Measurements from ENCODE around the gene KCNJ1. TPM values are rescaled to one million over a fixed set of nuclear protein-coding genes. Genes with fewer than 3 reads are reported as not detected.

KCNJ1 gene
- total RNA-seq, 8 experiments from 2014 or later = 0.05 to 0.47 (median 0.14) TPM; not detected in 2

DNA sequence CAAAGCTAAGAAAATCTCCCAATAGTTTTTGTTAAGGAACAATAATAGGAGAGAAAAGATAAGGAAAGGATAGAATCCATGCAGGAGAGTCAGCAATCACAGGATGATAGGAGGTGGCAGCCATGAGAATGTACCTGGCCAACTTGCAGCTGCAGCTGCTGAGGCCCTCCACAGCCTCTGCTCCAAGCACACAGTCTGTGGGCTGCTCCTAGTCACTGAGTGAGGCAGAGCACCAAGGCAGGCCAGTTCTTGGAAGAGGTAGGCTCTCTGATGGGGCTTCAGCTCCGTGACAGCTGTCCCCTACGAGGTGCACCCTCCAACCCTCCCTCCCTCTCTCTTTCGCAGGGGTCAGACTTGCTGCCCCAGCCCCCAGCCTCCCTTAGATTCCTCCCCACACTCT, 5.5 kb upstream of the KCNJ1 start:
- no CpG with 5 or more reads among the region's 3 CpGs for WGBS, 10 experiments

DNA sequence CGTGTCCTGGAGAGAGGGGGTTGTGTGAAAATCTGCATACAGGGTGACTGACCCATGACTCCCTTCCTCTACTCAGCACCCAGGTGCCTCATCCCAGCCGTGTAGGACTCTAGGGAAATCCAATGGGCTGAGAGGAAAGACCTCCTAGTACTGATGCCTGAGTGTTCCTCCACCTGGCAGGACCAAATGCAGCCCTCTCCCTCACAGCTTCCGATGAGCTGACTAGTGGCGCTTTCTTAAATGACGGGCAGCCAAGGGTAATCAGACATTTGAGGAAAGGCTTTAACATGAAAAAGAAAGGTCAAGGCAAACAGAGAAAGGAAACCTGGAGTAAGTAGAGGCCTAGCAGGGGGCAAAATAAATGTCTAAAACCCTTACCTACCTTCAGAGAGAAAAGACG, 5.0 kb upstream of the KCNJ1 start:
- no peak overlapping the region for H3K27ac ChIP-seq
- ATAC-seq (replicated peaks in 6 of 8) = no peak
- no peak overlapping the region for H3K4me3 ChIP-seq
- peaks cover 8 to 10% of the 10 kb centered on the region in 2 donors for H3K4me1 ChIP-seq (replicated peaks in 1 of 2)
- 11 to 88% (median 48%) methylated on average over 1 to 6 of the region's 6 CpGs; no CpG with 5 or more reads in 1 of the 10 experiments for WGBS, 10 experiments
- in situ Hi-C loops (cut with MboI; ENCODE audit: low pct_unique_long_range_greater_than_20kb in 2 of 9, low sequenced_read_pairs in 9 of 9, unreplicated experiment in 9 of 9) = no loop called here

More for the DNA sequence above, 5.5 kb upstream of the KCNJ1 start:
- no peak for ATAC-seq (replicated peaks in 6 of 8)
- Histone ChIP-seq H3K4me3 (no peak overlapping the region), H3K27ac (no peak overlapping the region), H3K4me1 (replicated peaks in 1 of 2) (peaks cover 8 to 10% of the 10 kb centered on the region in 2 donors)
- in situ Hi-C loops (cut with MboI; ENCODE audit: low pct_unique_long_range_greater_than_20kb in 2 of 9, low sequenced_read_pairs in 9 of 9, unreplicated experiment in 9 of 9) = no loop called here

DNA sequence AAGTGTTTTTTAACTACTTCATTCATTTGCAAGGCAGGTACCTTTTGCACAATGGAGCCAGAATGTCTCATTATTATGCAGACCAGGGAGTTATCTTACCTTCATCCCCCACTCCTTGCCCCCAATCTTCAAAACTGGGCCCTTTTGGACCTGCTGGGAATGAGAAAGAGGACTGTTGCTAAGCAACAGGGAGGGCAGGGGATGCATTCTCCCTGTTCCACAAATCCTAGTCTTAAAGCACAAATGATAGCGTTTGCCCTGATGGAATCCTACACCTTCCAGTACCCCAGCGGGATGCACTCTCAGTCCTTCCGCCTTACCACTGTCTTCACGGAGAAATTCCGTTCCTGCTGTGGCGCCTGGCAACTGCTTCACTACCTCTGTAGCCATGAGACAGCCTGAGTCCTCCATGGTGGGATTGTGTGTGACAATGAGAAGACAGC, 4.1 kb upstream of the KCNJ1 start:
- in situ Hi-C loops (cut with MboI; ENCODE audit: low pct_unique_long_range_greater_than_20kb in 2 of 9, low sequenced_read_pairs in 9 of 9, unreplicated experiment in 9 of 9) = no loop called here
- WGBS, 10 experiments = 0 to 83% (median 22%) methylated on average over 1 to 5 of the region's 6 CpGs; no CpG with 5 or more reads in 3 of the 10 experiments
- Histone ChIP-seq H3K27ac (no peak overlapping the region), H3K4me3 (no peak overlapping the region), H3K4me1 (replicated peaks in 1 of 2) (peaks cover 8 to 10% of the 10 kb centered on the region in 2 donors)
- peak in 5 of 8 experiments; percentile 42 to 87 (median 55) for ATAC-seq (replicated peaks in 6 of 8)

- no peak overlapping the region for H3K4me3 ChIP-seq
- no peak overlapping the region for H3K27ac ChIP-seq
- 67 to 100% (median 94%) methylated on average over 1 to 8 of the region's 10 CpGs; no CpG with 5 or more reads in 4 of the 10 experiments for WGBS, 10 experiments
- in situ Hi-C loops (cut with MboI; ENCODE audit: low pct_unique_long_range_greater_than_20kb in 2 of 9, low sequenced_read_pairs in 9 of 9, unreplicated experiment in 9 of 9) = no loop called here
- H3K4me1 ChIP-seq (replicated peaks in 1 of 2) = peaks cover 8 to 10% of the 10 kb centered on the region in 2 donors
- ATAC-seq (replicated peaks in 6 of 8) = no peak
These were observed 2.0 kb upstream of the KCNJ1 start for GRCh38 chr11:128868841-128869671.

DNA sequence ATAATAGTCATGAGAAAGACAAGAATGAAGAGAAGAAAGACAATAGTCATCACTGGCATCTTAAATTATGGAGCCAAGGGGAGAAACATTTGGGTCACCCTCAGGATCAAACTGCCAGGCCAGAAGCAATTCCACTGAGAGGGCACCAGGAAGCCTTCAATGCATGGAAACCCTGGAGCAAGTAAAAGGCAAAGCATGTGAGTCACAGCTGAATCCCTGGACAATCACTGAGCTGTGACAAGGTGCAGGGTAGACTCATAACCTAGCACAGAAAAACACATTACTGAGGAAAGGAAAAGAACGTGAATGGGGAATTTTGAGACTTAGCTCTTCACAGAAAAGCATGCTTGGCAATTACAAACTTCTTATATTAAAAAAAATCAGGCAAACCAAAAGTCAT, 1.6 kb downstream of the KCNJ1 start:
- 13 to 100% (median 83%) methylated on average over 1 of the region's 1 CpG; no CpG with 5 or more reads in 3 of the 10 experiments for WGBS, 10 experiments
- in situ Hi-C loops (cut with MboI; ENCODE audit: low pct_unique_long_range_greater_than_20kb in 2 of 9, low sequenced_read_pairs in 9 of 9, unreplicated experiment in 9 of 9) = no loop called here
- Histone ChIP-seq H3K4me3 (no peak overlapping the region), H3K27ac (no peak overlapping the region), H3K4me1 (replicated peaks in 1 of 2) (no peaks in the 10 kb centered on the region)
- ATAC-seq (replicated peaks in 6 of 8) = no peak

DNA sequence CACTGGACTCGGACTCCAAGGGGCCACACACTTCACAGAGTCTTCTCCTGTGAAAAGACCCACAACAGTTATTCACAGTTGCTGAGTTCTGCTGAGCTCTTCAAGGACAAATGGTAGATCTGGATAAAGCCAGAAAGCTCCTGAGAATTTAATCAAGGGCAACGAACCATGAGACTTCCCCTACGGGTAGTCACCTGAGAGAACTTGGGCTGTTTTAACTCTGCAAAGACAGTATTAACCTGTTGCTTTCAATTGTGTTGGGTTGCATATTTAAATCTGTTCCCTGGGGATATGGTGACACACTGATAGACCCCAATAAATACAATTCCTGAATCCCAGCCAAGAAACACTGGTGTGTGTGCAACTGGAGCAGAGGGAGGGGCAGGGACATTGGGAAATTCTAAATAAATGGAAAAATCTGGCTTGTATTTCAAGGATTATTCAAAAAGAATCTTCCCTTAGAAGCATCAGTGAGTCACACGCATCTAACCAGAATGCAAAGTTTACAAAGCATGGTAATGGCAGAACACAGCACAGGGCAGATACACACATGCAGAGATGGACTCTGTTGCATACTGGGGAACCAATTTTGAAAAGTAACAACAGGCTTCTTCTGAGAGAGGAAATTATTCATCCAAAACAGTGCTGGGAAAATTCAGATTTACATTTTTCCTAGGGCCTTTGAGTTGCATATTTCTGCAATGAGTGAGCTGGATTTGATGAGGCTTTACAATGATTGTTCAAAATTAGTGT, 4.0 kb downstream of the KCNJ1 start:
- WGBS, 10 experiments = 0 to 81% (median 63%) methylated on average over 1 to 4 of the region's 4 CpGs; no CpG with 5 or more reads in 3 of the 10 experiments
- peak in 6 of 8 experiments; percentile 32 to 97 (median 82) for ATAC-seq (replicated peaks in 6 of 8)
- in situ Hi-C loops (cut with MboI; ENCODE audit: low pct_unique_long_range_greater_than_20kb in 2 of 9, low sequenced_read_pairs in 9 of 9, unreplicated experiment in 9 of 9) = no loop called here

DNA sequence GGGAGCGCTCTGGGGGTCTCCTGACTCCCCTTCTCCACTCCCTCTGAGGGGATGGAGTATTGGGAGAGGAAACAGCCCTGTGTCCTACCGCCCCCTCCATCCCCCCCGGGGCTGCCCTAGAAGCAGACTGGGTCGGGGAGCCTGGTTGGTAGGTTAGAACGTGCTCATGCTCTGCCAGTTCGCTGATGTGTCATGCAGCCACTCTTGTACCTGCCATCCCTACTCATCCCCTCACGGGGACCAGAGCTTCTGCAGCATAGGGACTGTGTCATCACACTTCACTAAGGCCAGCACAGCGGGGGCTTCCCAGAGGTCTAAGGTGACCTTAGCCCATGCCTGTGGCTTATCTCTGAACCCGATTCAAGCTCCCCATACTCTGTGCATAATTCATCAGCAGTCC, 4.7 kb downstream of the KCNJ1 start:
- Histone ChIP-seq H3K4me1 (replicated peaks in 1 of 2) (no peaks in the 10 kb centered on the region), H3K27ac (no peak overlapping the region), H3K4me3 (no peak overlapping the region)
- 33 to 100% (median 84%) methylated on average over 1 to 5 of the region's 9 CpGs; no CpG with 5 or more reads in 3 of the 10 experiments for WGBS, 10 experiments
- ATAC-seq (replicated peaks in 6 of 8) = no peak
- in situ Hi-C loops (cut with MboI; ENCODE audit: low pct_unique_long_range_greater_than_20kb in 2 of 9, low sequenced_read_pairs in 9 of 9, unreplicated experiment in 9 of 9) = no loop called here

More for the DNA sequence above, 4.0 kb downstream of the KCNJ1 start:
- Histone ChIP-seq H3K4me3 (no peak overlapping the region), H3K4me1 (replicated peaks in 1 of 2) (no peaks in the 10 kb centered on the region), H3K27ac (no peak overlapping the region)

DNA sequence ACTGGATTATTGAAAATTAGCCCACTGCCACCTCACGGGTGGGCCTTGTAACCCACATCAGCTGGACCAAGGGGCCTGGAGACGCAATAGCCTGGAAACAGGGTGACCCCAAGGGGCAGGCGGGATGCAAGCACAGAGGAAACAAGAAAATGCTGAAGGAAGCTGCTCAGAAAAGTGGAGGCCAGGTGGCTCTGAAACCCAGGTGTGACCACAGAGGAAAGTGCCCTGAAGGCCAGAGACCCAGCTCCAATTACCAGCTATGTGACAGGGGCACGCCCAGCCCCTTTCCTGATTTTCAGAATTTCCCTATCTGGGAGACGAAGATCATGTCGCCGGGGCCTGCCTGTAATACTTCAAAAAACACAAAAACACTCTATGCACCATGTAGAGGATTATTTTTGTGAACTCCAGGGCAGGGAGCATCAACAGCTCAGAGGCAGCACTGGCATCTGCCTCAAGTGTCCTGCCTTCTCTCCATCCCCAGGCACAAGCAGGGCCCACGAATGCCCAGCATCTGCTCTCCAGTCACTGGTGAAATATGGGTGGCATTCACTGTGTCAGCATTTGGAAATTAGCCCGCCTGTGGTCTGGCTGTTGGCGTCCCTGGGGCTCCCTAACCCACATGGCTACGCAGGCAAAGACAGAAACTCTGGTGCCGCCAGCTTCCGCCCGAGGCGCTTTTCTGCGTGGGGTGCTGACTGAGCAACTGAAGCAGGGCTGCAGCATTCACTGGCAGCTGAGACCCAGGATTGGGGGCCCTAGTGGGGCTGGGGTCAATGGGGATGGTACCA, 6.3 kb downstream of the KCNJ1 start:
- Histone ChIP-seq H3K4me3 (no peak overlapping the region), H3K4me1 (replicated peaks in 1 of 2) (no peaks in the 10 kb centered on the region), H3K27ac (no peak overlapping the region)
- ATAC-seq (replicated peaks in 6 of 8) = no peak
- in situ Hi-C loops (cut with MboI; ENCODE audit: low pct_unique_long_range_greater_than_20kb in 2 of 9, low sequenced_read_pairs in 9 of 9, unreplicated experiment in 9 of 9) = no loop called here
- 68 to 100% (median 88%) methylated on average over 1 to 3 of the region's 16 CpGs; no CpG with 5 or more reads in 2 of the 10 experiments for WGBS, 10 experiments

GRCh38 chr11:128859563-128860441, 7.3 kb downstream of the KCNJ1 start:
- in situ Hi-C loops (cut with MboI; ENCODE audit: low pct_unique_long_range_greater_than_20kb in 2 of 9, low sequenced_read_pairs in 9 of 9, unreplicated experiment in 9 of 9) = no loop called here
- Histone ChIP-seq H3K4me1 (replicated peaks in 1 of 2) (no peaks in the 10 kb centered on the region), H3K4me3 (no peak overlapping the region), H3K27ac (no peak overlapping the region)
- ATAC-seq (replicated peaks in 6 of 8) = peak in 6 of 8 experiments; percentile 22 to 57 (median 42)
- WGBS, 10 experiments = 47 to 87% (median 69%) methylated on average over 2 to 15 of the region's 33 CpGs; no CpG with 5 or more reads in 2 of the 10 experiments

- 100% methylated on average over 1 to 2 of the region's 2 CpGs; no CpG with 5 or more reads in 8 of the 10 experiments for WGBS, 10 experiments
- no peak overlapping the region for H3K4me3 ChIP-seq
- in situ Hi-C loops (cut with MboI; ENCODE audit: low pct_unique_long_range_greater_than_20kb in 2 of 9, low sequenced_read_pairs in 9 of 9, unreplicated experiment in 9 of 9) = no loop called here
These were observed 9.8 kb downstream of the KCNJ1 start for GRCh38 chr11:128857341-128857740.

GRCh38 chr11:128856241-128856640, 10.9 kb downstream of the KCNJ1 start:
- WGBS, 10 experiments = 83 to 100% (median 91%) methylated on average over 1 to 4 of the region's 6 CpGs; no CpG with 5 or more reads in 4 of the 10 experiments
- Histone ChIP-seq H3K4me1 (replicated peaks in 1 of 2) (no peaks in the 10 kb centered on the region), H3K27ac (no peak overlapping the region), H3K4me3 (no peak overlapping the region)
- no peak for ATAC-seq (replicated peaks in 6 of 8)
- in situ Hi-C loops (cut with MboI; ENCODE audit: low pct_unique_long_range_greater_than_20kb in 2 of 9, low sequenced_read_pairs in 9 of 9, unreplicated experiment in 9 of 9) = no loop called here

More at GRCh38 chr11:128857341-128857740, 9.8 kb downstream of the KCNJ1 start:
- Histone ChIP-seq H3K27ac (no peak overlapping the region), H3K4me1 (replicated peaks in 1 of 2) (no peaks in the 10 kb centered on the region)
- no peak for ATAC-seq (replicated peaks in 6 of 8)

- no peak for ATAC-seq (replicated peaks in 6 of 8)
- Histone ChIP-seq H3K4me3 (no peak overlapping the region), H3K27ac (no peak overlapping the region), H3K4me1 (replicated peaks in 1 of 2) (no peaks in the 10 kb centered on the region)
- in situ Hi-C loops (cut with MboI; ENCODE audit: low pct_unique_long_range_greater_than_20kb in 2 of 9, low sequenced_read_pairs in 9 of 9, unreplicated experiment in 9 of 9) = no loop called here
- 50 to 80% (median 59%) methylated on average over 1 to 7 of the region's 7 CpGs; no CpG with 5 or more reads in 1 of the 10 experiments for WGBS, 10 experiments
These were observed 12.3 kb downstream of the KCNJ1 start for GRCh38 chr11:128854841-128855240.

Data from motor neuron (in vitro differentiated cells).